HEK293 (cell line): ENCODE measurements around the gene RALGAPA2.

Experiments
- CTCF ChIA-PET: fragments of 350-600 bp; formaldehyde crosslinking; extraction: SDS; loops from one replicate; lab custom pipeline; 2021; ENCODE audit warnings: antibody characterized with exemption; lab: Yijun Ruan, JAX
- POLR2A ChIA-PET: fragments of 300-600 bp; formaldehyde crosslinking; extraction: SDS; loops from one replicate; lab custom pipeline; 2020; ENCODE audit warnings: antibody characterized with exemption, inconsistent platforms; lab: Yijun Ruan, JAX
- H3K27ac ChIP-seq: fragments of 200-500 bp; sonication (Bioruptor generic); 2 replicates; pipeline ENCODE4 v1.5.1; 2014; ENCODE audit warnings: low read depth, low read length, control low read depth, inconsistent platforms; ENCODE audit errors: extremely low read depth
- H3K36me3 ChIP-seq, 2 experiments: fragments of 200-500 bp in 1 of 2; sonication (Bioruptor generic) in 1 of 2; 1 replicate in 1 of 2; 2 replicates in 1 of 2; pipeline ENCODE4 v1.5.1; 2014 to 2017; ENCODE audit warnings: inconsistent platforms in 2 of 2, low read length in 2 of 2; ENCODE audit not compliant: control insufficient read depth in 2 of 2, insufficient read depth in 1 of 2
- H3K4me1 ChIP-seq: fragments of 200-500 bp; sonication (Bioruptor generic); 2 replicates; pipeline ENCODE4 v1.5.1; 2014; ENCODE audit warnings: mild to moderate bottlenecking, low read length, inconsistent platforms; ENCODE audit not compliant: control insufficient read depth, insufficient read depth
- H3K4me3 ChIP-seq: 2 replicates; pipeline ENCODE4 v1.5.1; 2011; ENCODE audit warnings: low read depth, mild to moderate bottlenecking, control low read depth, low read length, moderate library complexity
- H3K9me3 ChIP-seq: fragments of 200-500 bp; sonication (Bioruptor generic); 2 replicates; pipeline ENCODE4 v1.5.1; 2014; ENCODE audit warnings: low read depth, low read length, inconsistent platforms; ENCODE audit not compliant: control insufficient read depth, insufficient read depth
- BCL11A ChIP-seq: fragments of 450-650 bp; formaldehyde crosslinking; IDR thresholded peaks from 2 replicates; pipeline ENCODE4 v1.5.1; 2016; ENCODE audit warnings: low read depth, missing biosample characterization, missing genetic modification characterization
- GLI2 ChIP-seq: fragments of 450-650 bp; formaldehyde crosslinking; IDR thresholded peaks from 2 replicates; pipeline ENCODE4; 2017; ENCODE audit warnings: missing biosample characterization, missing genetic modification characterization, low read depth, borderline replicate concordance
- GLIS2 ChIP-seq: fragments of 450-650 bp; formaldehyde crosslinking; IDR thresholded peaks from 2 replicates; pipeline ENCODE4 v1.5.1; 2016; ENCODE audit warnings: missing biosample characterization, missing genetic modification characterization
- HIC1 ChIP-seq: fragments of 450-650 bp; formaldehyde crosslinking; IDR thresholded peaks from 2 replicates; pipeline ENCODE4 v1.5.1; 2016; ENCODE audit warnings: missing biosample characterization, missing genetic modification characterization
- KLF17 ChIP-seq: fragments of 450-650 bp; formaldehyde crosslinking; IDR thresholded peaks from 2 replicates; pipeline ENCODE4 v1.5.1; 2016; ENCODE audit warnings: missing biosample characterization, missing genetic modification characterization
- RBAK ChIP-seq: fragments of 450-650 bp; formaldehyde crosslinking; IDR thresholded peaks from 2 replicates; pipeline ENCODE4 v1.5.1; 2016; ENCODE audit warnings: missing biosample characterization, missing genetic modification characterization
- SCRT2 ChIP-seq: fragments of 450-650 bp; formaldehyde crosslinking; IDR thresholded peaks from 2 replicates; pipeline ENCODE4 v1.5.1; 2016; ENCODE audit warnings: missing biosample characterization, missing genetic modification characterization
- TSHZ1 ChIP-seq: fragments of 450-650 bp; formaldehyde crosslinking; IDR thresholded peaks from 2 replicates; pipeline ENCODE4 v1.5.1; 2016; ENCODE audit warnings: missing biosample characterization, missing genetic modification characterization, borderline replicate concordance
- ZBTB1 ChIP-seq: fragments of 450-650 bp; formaldehyde crosslinking; IDR thresholded peaks from 2 replicates; pipeline ENCODE4 v1.5.1; 2016; ENCODE audit warnings: missing biosample characterization, missing genetic modification characterization
- ZFHX2 ChIP-seq: fragments of 450-650 bp; formaldehyde crosslinking; conservative IDR thresholded peaks from 2 replicates; pipeline ENCODE4 v1.5.1; 2016; ENCODE audit warnings: missing biosample characterization, missing genetic modification characterization
- ZNF157 ChIP-seq: fragments of 450-650 bp; formaldehyde crosslinking; IDR thresholded peaks from 2 replicates; pipeline ENCODE4 v1.5.1; 2016; ENCODE audit warnings: missing biosample characterization, missing genetic modification characterization
- ZNF24 ChIP-seq: fragments of 450-650 bp; formaldehyde crosslinking; IDR thresholded peaks from 2 replicates; pipeline ENCODE4 v1.5.1; 2016; ENCODE audit warnings: missing biosample characterization, missing genetic modification characterization
- ZNF366 ChIP-seq: fragments of 450-650 bp; formaldehyde crosslinking; conservative IDR thresholded peaks from 2 replicates; pipeline ENCODE4 v1.5.1; 2016; ENCODE audit warnings: missing biosample characterization, missing genetic modification characterization
- ZNF423 ChIP-seq: fragments of 450-650 bp; formaldehyde crosslinking; IDR thresholded peaks from 2 replicates; pipeline ENCODE4 v1.5.1; 2016; ENCODE audit warnings: missing biosample characterization, missing genetic modification characterization
- ZNF449 ChIP-seq: fragments of 450-650 bp; formaldehyde crosslinking; IDR thresholded peaks from 2 replicates; pipeline ENCODE4 v1.5.1; 2017; ENCODE audit warnings: missing biosample characterization, mild to moderate bottlenecking, missing genetic modification characterization, moderate library complexity
- ZNF488 ChIP-seq: fragments of 450-650 bp; formaldehyde crosslinking; IDR thresholded peaks from 2 replicates; pipeline ENCODE4 v1.5.1; 2016; ENCODE audit warnings: missing biosample characterization, missing genetic modification characterization
- ZNF501 ChIP-seq: fragments of 450-650 bp; formaldehyde crosslinking; IDR thresholded peaks from 2 replicates; pipeline ENCODE4 v1.5.1; 2016; ENCODE audit warnings: missing biosample characterization, missing genetic modification characterization
- ZNF658 ChIP-seq: fragments of 450-650 bp; formaldehyde crosslinking; IDR thresholded peaks from 2 replicates; pipeline ENCODE4; 2016; ENCODE audit warnings: missing biosample characterization, missing genetic modification characterization
- ZSCAN23 ChIP-seq: fragments of 450-650 bp; formaldehyde crosslinking; IDR thresholded peaks from 2 replicates; pipeline ENCODE4 v1.5.1; 2016; ENCODE audit warnings: missing biosample characterization, missing genetic modification characterization

Gene RALGAPA2

GRCh38 chr20:20409331-20409730, 303.1 kb downstream of the RALGAPA2 start:
- Histone ChIP-seq H3K4me3 (no peak overlapping the region), H3K36me3 (no peaks in the 10 kb centered on the region)
- TF ChIP-seq GLIS2 (tag by site-specific recombination) (no peak), ZSCAN23 (tag by site-specific recombination) (no peak), HIC1 (no peak), TSHZ1 (tag by site-specific recombination) (no peak), KLF17 (no peak), BCL11A (no peak), ZNF449 (tag by site-specific recombination) (no peak), ZBTB1 (tag by site-specific recombination) (no peak), ZNF157 (no peak), GLI2 (tag by site-specific recombination) (no peak), RBAK (tag by site-specific recombination) (no peak), ZNF488 (tag by site-specific recombination) (no peak), ZNF501 (no peak), ZFHX2 (tag by site-specific recombination) (no peak), ZNF658 (tag by site-specific recombination) (no peak), ZNF24 (tag by site-specific recombination) (no peak), SCRT2 (tag by site-specific recombination) (no peak), ZNF423 (tag by site-specific recombination) (no peak), ZNF366 (tag by site-specific recombination) (no peak)
- TF ChIP-seq, all 188 proteins: peak for 0
- Histone ChIP-seq H3K4me1 (peaks cover 7% of the 10 kb centered on the region), H3K27ac (no peak overlapping the region), H3K9me3 (no peaks in the 10 kb centered on the region)
- ChIA-PET CTCF (no interaction called here), POLR2A (no interaction called here)
